GM18505 (cell line): ENCODE measurements around the gene SLC6A1.

ENCODE experiments used
- ATAC-seq: cut with Tn5 transposase; IDR thresholded peaks from one replicate; pipeline ENCODE4 v1.9.1; 2021; ENCODE audit not compliant: unreplicated experiment
- POLR2A ChIP-seq: IDR thresholded peaks from 4 replicates; pipeline ENCODE4 v1.6.1; 2011; ENCODE audit warnings: borderline replicate concordance; ENCODE audit not compliant: insufficient read depth, insufficient read length; ENCODE audit errors: extremely low read depth

The SLC6A1 gene

GRCh38 chr3:10992017-10992942 is at the start of gene SLC6A1:
Gene SLC6A1 (plus strand): TSS chr3:10992748. CDS start chr3:11017212, 24,464 bp downstream.
- ATAC-seq: no peak
- no peak for TF ChIP-seq POLR2A

- no peak for TF ChIP-seq POLR2A
- no peak for ATAC-seq
These were observed 47.7 kb upstream of the SLC6A1 start for GRCh38 chr3:10944866-10945265.

- no peak for ATAC-seq
- no peak for TF ChIP-seq POLR2A
These were observed 46.8 kb upstream of the SLC6A1 start for GRCh38 chr3:10945683-10946287.

DNA sequence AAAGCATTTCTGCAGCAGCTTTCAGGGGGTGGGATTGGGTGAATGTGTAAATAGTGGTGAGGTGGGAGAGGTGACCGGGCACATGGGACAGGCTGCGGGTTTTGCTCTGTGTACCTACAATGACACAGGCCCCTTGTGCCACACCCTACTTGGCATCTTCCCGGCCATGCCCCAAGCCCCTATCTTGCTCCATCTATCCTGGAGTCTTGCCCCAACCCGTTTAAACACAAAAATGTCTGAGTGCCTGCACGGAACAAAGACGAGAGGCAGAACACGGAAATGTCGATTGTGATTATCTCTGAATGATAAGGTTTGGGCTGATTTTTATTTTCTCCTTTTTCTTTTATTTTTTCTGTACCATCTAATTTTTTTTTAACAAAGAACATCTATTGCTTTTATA is 46.0 kb upstream of the SLC6A1 start:
- no peak for TF ChIP-seq POLR2A
- no peak for ATAC-seq

DNA sequence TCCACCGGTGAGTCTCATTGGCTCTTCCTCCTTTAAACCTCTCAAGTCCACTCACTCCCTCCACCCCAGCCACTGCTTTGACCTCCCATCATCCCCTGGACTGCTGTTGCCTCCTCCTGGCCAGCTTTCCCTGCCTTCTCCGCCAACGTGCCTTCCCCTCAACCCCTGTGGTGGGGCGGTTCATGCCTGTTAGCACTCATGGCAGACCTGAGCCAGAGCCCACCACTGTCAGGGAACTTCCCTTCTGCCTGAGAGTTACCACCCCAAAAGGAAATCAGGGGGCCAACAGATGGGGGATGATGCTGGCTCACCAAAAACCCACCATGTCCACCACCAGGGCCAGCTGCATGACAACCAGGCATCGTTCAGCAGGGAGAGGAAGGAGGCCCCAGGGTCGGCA is 44.2 kb upstream of the SLC6A1 start:
- no peak for ATAC-seq

DNA sequence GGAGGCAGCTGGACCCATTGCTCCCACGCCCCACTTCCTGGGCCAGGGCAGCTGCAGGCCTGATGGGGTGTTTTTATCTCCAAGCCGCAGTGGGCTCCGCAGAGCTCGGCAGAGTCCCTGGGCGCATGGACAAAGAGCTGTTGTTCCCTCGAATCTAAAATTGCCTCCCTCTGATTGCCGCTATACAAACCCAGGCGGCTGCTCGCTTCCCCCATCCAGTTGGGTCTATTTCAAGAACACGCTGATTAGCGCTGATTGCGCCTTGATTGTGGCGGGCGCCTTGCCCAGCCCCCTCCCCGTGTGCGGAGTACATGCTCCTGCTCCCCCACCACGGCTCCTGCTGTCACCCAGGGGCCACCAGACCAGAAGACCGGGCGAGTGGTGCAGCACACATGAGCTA is 43.4 kb upstream of the SLC6A1 start:
- no peak for TF ChIP-seq POLR2A
- ATAC-seq: no peak

More for the DNA sequence above, 44.2 kb upstream of the SLC6A1 start:
- no peak for TF ChIP-seq POLR2A

DNA sequence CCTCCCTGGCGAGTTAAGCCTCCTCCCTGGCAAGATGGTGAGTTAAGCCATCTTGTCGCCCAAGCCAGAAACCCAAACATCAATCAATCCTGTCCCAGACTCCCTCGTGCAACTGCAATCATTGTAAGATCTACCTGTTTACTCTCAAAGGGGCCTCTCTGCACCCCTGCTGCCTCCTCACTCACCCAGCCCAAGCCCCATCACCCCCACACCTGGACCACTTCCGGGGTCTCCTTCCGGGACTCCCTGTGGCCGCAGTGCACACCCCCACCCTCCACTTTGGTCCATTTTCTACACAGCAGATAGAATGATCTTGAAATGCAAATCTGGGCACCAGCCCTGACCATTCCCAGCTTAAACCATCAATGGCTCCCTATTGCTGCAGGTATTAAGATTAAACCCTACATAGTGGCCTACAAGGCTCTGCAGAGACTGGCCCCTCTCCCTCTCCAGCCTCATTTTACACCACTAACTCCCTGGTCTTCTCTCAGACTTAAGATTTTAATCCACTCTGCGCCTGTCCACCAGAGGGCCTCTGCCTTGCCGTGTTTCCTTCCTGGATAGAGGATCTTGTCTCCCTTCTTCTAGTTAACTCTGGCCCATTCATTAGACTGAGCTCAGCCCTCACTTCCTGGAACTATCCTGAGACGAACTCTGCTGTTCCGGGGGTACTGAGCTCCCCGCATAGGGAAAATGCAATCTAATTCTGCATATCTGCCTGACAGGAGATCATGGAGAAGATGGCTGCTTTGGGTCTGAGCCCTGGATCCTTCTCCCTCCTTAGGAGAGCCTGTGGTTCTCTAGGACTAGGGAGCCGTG is 41.9 kb upstream of the SLC6A1 start:
- ATAC-seq: no peak
- TF ChIP-seq POLR2A: no peak

GRCh38 chr3:10951295-10951926 is 41.1 kb upstream of the SLC6A1 start:
- TF ChIP-seq POLR2A: no peak
- no peak for ATAC-seq

- TF ChIP-seq POLR2A: no peak
- no peak for ATAC-seq
These were observed 40.0 kb upstream of the SLC6A1 start for GRCh38 chr3:10952525-10952924.

- no peak for TF ChIP-seq POLR2A
- no peak for ATAC-seq
These were observed 37.8 kb upstream of the SLC6A1 start for GRCh38 chr3:10954740-10955139.

DNA sequence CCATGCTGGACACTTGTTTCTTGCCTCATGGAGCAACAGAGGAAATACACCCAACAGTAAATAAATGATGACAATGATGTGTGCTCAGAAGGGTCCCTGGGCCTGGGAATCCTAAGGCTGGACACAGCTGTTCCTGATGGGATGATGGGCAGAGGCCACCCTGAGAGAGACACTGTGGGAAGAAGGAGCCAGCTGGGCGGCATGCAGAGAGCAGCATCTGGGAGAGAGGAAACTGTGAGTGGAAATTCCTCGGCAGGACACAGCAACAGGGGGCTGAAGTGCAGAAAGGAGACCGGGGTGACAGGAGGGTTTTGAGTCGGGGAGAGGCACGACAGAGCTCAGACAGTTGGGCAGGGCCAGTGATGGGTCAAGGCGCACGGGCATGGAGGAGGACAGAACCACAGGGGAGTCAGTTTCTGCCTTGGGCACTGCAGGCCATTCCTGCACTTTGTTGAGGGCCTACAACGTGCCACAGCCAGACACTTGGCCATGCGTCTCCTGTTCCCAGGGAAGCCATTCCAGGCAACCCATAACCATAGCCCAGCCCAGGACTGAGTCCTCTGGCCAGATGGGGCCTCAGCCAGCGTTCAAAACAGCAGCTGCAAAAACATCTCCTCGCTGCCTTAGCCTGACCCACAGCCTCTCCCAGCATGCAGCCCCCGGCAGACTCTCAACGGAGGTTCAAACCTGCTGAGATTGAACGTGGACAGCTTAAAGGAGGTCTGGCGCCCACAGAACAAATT is 36.7 kb upstream of the SLC6A1 start:
- TF ChIP-seq POLR2A: no peak
- no peak for ATAC-seq

- TF ChIP-seq POLR2A: no peak
- ATAC-seq: no peak
These were observed 36.0 kb upstream of the SLC6A1 start for GRCh38 chr3:10956531-10956930.
